HUDEP-2 (cell line): ENCODE data around the gene C11orf42.

ENCODE experiments used
- DNase-seq, 76 experiments: peaks; one replicate each; lab custom pipeline; 2025; ENCODE audit not compliant: unreplicated experiment in 76 of 76; lab: John Stamatoyannopoulos, UW

C11orf42 gene

GRCh38 chr11:6205366-6205765 lies at the start of gene C11orf42:
Gene C11orf42, plus strand, starts transcription at chr11:6205557. Its CDS starts 59 bp downstream, at chr11:6205616.
- DNase-seq: no peak

GRCh38 chr11:6156628-6157359 lies 48.6 kb upstream of the C11orf42 start:
- DNase-seq: no peak

GRCh38 chr11:6170226-6170625 lies 35.1 kb upstream of the C11orf42 start, which contains the start of gene OR52B2:
Gene OR52B2, minus strand, starts transcription at chr11:6170326. Its CDS starts 0 bp downstream, at chr11:6170326.
- DNase-seq: no peak

GRCh38 chr11:6175440-6175839 lies 29.9 kb upstream of the C11orf42 start:
- DNase-seq: no peak

- no peak for DNase-seq
Measured at GRCh38 chr11:6191742-6192141, 13.6 kb upstream of the C11orf42 start.

- DNase-seq: no peak
Measured at GRCh38 chr11:6194065-6194581, 11.2 kb upstream of the C11orf42 start.

- no peak for DNase-seq
Measured at GRCh38 chr11:6196396-6196795, 9.0 kb upstream of the C11orf42 start.

- DNase-seq: no peak
Measured at GRCh38 chr11:6197466-6198200, 7.7 kb upstream of the C11orf42 start.

- DNase-seq: no peak
Measured at GRCh38 chr11:6199174-6199810, 6.1 kb upstream of the C11orf42 start, which contains the start of gene OR52W1. Gene OR52W1, plus strand, starts transcription at chr11:6199224. Its CDS starts 0 bp downstream, at chr11:6199224.

- DNase-seq: no peak
Measured at GRCh38 chr11:6200975-6201374, 4.4 kb upstream of the C11orf42 start.

GRCh38 chr11:6201481-6201880 lies 3.9 kb upstream of the C11orf42 start:
- no peak for DNase-seq

- no peak for DNase-seq
Measured at GRCh38 chr11:6202041-6202440, 3.3 kb upstream of the C11orf42 start.

- no peak for DNase-seq
Measured at GRCh38 chr11:6203327-6203726, 2.0 kb upstream of the C11orf42 start.

- no peak for DNase-seq
Measured at GRCh38 chr11:6204706-6205105, 651 bp upstream of the C11orf42 start.

GRCh38 chr11:6206456-6207180 lies 1.3 kb downstream of the C11orf42 start:
- no peak for DNase-seq

- DNase-seq: no peak
Measured at GRCh38 chr11:6209801-6210200, 4.4 kb downstream of the C11orf42 start.

GRCh38 chr11:6210274-6210955 lies 5.1 kb downstream of the C11orf42 start:
- DNase-seq: no peak

- no peak for DNase-seq
Measured at GRCh38 chr11:6214530-6214929, 9.2 kb downstream of the C11orf42 start.

- DNase-seq: no peak
Measured at GRCh38 chr11:6216501-6216900, 11.1 kb downstream of the C11orf42 start.

GRCh38 chr11:6217722-6218121 lies 12.4 kb downstream of the C11orf42 start:
- no peak for DNase-seq
